HL-60 (cell line): Measurements from ENCODE around the gene SAFB2.
A peak's percentile ranks its signal among the peaks of the same experiment; 100 is the strongest.

Source experiments
- GABPA ChIP-seq: IDR thresholded peaks from 2 replicates; pipeline ENCODE4 v1.6.1; 2012; ENCODE audit warnings: low read depth
- POLR2AphosphoS5 ChIP-seq: IDR thresholded peaks from 2 replicates; pipeline ENCODE4 v1.6.1; 2012; ENCODE audit warnings: low read depth
- TF ChIP-seq, protein P1 (sequence below): IDR thresholded peaks from one replicate; pipeline ENCODE4 v1.5.1; 2011; ENCODE audit warnings: low read length, control low read depth, inconsistent platforms; ENCODE audit not compliant: insufficient read depth
- TF ChIP-seq, protein P2 (sequence below): IDR thresholded peaks from 2 replicates; pipeline ENCODE4 v1.6.1; 2012; ENCODE audit warnings: low read depth; ENCODE audit not compliant: insufficient replicate concordance

DNA sequence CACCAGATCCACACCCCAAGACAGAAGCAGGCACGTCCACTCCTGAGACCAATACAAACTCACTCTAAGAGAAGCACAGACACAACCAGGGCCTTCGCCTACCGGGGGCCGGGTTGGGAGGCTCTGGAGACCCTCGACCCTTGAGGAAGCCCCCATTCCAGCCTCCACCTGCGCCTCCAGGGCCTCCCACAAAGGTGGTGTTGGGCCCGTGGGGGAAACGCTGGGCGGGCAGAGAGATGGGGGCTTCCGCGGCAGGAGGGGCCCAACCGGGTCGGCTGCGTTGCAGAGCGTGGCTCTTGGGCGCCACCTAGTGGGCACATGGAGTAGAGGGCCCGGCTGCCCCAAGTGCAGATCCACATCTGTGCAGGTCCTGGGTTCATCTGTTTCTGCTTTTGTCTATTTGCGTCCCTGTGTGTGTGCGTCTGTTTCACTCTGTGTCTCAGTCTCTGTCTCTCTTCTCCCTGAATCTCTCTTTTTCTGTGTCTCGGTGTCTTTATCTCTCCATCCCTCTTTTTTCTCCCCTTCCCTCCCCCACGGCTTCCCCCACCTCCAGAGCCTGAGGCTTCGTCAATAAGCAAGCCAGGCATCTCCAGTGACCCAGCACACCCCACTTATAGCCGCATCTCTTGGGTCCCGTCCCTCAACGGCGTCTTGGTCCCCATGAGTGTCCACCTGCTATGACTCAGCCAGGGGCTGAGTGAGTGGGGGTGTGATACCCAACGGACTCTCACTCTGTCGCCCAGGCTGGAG, 44.3 kb downstream of the SAFB2 start:
- TF ChIP-seq, protein P1, sequence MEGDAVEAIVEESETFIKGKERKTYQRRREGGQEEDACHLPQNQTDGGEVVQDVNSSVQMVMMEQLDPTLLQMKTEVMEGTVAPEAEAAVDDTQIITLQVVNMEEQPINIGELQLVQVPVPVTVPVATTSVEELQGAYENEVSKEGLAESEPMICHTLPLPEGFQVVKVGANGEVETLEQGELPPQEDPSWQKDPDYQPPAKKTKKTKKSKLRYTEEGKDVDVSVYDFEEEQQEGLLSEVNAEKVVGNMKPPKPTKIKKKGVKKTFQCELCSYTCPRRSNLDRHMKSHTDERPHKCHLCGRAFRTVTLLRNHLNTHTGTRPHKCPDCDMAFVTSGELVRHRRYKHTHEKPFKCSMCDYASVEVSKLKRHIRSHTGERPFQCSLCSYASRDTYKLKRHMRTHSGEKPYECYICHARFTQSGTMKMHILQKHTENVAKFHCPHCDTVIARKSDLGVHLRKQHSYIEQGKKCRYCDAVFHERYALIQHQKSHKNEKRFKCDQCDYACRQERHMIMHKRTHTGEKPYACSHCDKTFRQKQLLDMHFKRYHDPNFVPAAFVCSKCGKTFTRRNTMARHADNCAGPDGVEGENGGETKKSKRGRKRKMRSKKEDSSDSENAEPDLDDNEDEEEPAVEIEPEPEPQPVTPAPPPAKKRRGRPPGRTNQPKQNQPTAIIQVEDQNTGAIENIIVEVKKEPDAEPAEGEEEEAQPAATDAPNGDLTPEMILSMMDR: peak; percentile 90
- TF ChIP-seq POLR2AphosphoS5 (no peak), GABPA (no peak)
- TF ChIP-seq, protein P2, sequence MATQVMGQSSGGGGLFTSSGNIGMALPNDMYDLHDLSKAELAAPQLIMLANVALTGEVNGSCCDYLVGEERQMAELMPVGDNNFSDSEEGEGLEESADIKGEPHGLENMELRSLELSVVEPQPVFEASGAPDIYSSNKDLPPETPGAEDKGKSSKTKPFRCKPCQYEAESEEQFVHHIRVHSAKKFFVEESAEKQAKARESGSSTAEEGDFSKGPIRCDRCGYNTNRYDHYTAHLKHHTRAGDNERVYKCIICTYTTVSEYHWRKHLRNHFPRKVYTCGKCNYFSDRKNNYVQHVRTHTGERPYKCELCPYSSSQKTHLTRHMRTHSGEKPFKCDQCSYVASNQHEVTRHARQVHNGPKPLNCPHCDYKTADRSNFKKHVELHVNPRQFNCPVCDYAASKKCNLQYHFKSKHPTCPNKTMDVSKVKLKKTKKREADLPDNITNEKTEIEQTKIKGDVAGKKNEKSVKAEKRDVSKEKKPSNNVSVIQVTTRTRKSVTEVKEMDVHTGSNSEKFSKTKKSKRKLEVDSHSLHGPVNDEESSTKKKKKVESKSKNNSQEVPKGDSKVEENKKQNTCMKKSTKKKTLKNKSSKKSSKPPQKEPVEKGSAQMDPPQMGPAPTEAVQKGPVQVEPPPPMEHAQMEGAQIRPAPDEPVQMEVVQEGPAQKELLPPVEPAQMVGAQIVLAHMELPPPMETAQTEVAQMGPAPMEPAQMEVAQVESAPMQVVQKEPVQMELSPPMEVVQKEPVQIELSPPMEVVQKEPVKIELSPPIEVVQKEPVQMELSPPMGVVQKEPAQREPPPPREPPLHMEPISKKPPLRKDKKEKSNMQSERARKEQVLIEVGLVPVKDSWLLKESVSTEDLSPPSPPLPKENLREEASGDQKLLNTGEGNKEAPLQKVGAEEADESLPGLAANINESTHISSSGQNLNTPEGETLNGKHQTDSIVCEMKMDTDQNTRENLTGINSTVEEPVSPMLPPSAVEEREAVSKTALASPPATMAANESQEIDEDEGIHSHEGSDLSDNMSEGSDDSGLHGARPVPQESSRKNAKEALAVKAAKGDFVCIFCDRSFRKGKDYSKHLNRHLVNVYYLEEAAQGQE: no peak
